Ovary (tissue), 9 donors: ENCODE results near the gene SAXO2. TPM values are rescaled to one million over a fixed set of nuclear protein-coding genes. Genes with fewer than 3 reads are reported as not detected.
"Not testable (repeated sequence)": the region's sequence is repeated elsewhere in the genome, so short reads cannot be mapped to it uniquely, and the experiment has no call there.

Experiments
- DNase-seq, 5 donors: peaks; one replicate each; pipeline ENCODE4 v3.0.0-alpha.2; 2019 to 2020
- H3K27ac ChIP-seq, 2 donors: fragments of 200-600 bp; one replicate each; pipeline versions ENCODE4 v1.5.1 to v1.8.0; 2019 to 2022
- H3K27me3 ChIP-seq: fragments of 200-600 bp; one replicate; pipeline ENCODE4 v1.8.0; 2022
- H3K36me3 ChIP-seq: fragments of 200-600 bp; sonication (generic); one replicate; pipeline ENCODE4 v1.5.1; 2019
- H3K4me1 ChIP-seq: one replicate; pipeline ENCODE4 v1.8.1; 2013; ENCODE audit warnings: mild to moderate bottlenecking, moderate library complexity; ENCODE audit not compliant: insufficient read depth
- H3K4me3 ChIP-seq: fragments of 200-600 bp; sonication (generic); one replicate; pipeline ENCODE4 v1.5.1; 2017
- H3K9me3 ChIP-seq, 2 donors: fragments of 200-600 bp in 1 of 2; sonication (generic) in 1 of 2; one replicate each; pipeline versions ENCODE4 v1.5.1 to v1.8.1; 2013 to 2019; ENCODE audit warnings: mild to moderate bottlenecking in 1 of 2, moderate library complexity in 1 of 2
- EP300 ChIP-seq: sonication (generic); formaldehyde crosslinking; IDR thresholded peaks from one replicate; pipeline ENCODE4 v1.6.1; 2017; ENCODE audit warnings: antibody characterized with exemption
- POLR2A ChIP-seq: fragments of 450-650 bp; IDR thresholded peaks from one replicate; pipeline ENCODE4 v1.6.1; 2017; ENCODE audit warnings: antibody characterized with exemption, mild to moderate bottlenecking, moderate library complexity
- WGBS, 3 donors: extraction: QIAGEN DNeasy Blood & Tissue Kit in 1 of 3; methylation state at CpG; one replicate each; pipeline versions ENCODE4 v1.1.5 to v1.1.7; 2013 to 2017; 5-methylcytosine and 5-hydroxymethylcytosine counted together
- intact Hi-C, 4 donors: fragments of 100-400 bp; cut with DNase I; formaldehyde crosslinking; loops; one replicate each; pipeline versions ENCODE4 v1.11.0 to v1.15.1; 2022 to 2023
- polyA plus RNA-seq, 2 donors: library from polyadenylated mRNA; stranded (reverse); fragments of 200-250 nt in 1 of 2; fragments of 350-450 nt in 1 of 2; fragmentation: Illumina TruSeq in 1 of 2; extraction: RNeasy Lipid Tissue Mini Kit (QIAGEN cat#74804) in 1 of 2; gene quantifications; one replicate each; pipeline ENCODE4 v1.2.3, GENCODE V29; 2013 to 2014
- total RNA-seq, 7 donors: library from RNA; depleted of rRNA in 2 of 7; stranded (reverse); fragments of >200 nt in 2 of 7; fragmentation: NEBNext Ultra II Directional in 3 of 7; extraction: Animal tissue kit (Norgen Biotek cat#: 25700) in 3 of 7; gene quantifications; one replicate each; pipeline versions ENCODE4 v1.1.0 to v1.2.4, GENCODE V29; 2016 to 2023
- TF ChIP-seq, protein P1 (sequence below), 3 donors: fragments of 450-650 bp in 2 of 3; fragments of 200-600 bp in 1 of 3; IDR thresholded peaks; one replicate each; pipeline versions ENCODE4 v1.5.1 to v1.8.0; 2016 to 2022; ENCODE audit warnings: antibody characterized with exemption in 3 of 3, mild to moderate bottlenecking in 1 of 3
- donor health status: DM: no; HTN: no; CAD: no; lungs with moderate emphysema.
- donor health status: DM: no; HTN: no; CAD: no.
- donor health status: Bipolar disorder and iron deficiency.
- donor health status: DM: yes; HTN: yes; CAD: no.
- donor health status: DM: no; HTN: no; CAD: no.
- donor health status: DM: yes; HTN: yes; CAD: no.

Gene SAXO2
- total and polyA plus RNA-seq, 9 donors = 0.55 to 38.4 (median 4.2) TPM

DNA sequence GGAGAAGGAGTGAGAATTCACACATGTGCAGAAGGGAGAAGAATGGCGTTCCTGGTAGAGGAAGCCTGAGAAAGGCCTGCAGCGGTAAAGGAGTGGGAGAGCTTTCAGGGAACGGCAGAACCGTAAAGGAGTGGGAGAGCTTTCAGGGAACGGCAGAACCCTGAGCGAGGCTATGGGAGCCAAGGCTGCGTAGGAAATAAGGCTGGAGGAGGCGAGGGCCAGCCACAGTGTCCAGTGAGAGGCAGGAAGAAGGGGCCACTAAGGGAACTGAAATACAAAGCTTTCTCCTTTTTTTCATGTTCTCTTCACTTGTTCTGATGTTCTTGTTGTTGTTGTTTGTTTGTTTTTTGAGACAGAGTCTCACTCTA, 45.1 kb downstream of the SAXO2 start:
- 72 to 89% (median 76%) methylated on average over 6 to 8 of the region's 8 CpGs for WGBS, 3 donors
- intact Hi-C loops = no loop called here
- TF ChIP-seq EP300 (no peak), POLR2A (no peak)
- TF ChIP-seq, protein P1, sequence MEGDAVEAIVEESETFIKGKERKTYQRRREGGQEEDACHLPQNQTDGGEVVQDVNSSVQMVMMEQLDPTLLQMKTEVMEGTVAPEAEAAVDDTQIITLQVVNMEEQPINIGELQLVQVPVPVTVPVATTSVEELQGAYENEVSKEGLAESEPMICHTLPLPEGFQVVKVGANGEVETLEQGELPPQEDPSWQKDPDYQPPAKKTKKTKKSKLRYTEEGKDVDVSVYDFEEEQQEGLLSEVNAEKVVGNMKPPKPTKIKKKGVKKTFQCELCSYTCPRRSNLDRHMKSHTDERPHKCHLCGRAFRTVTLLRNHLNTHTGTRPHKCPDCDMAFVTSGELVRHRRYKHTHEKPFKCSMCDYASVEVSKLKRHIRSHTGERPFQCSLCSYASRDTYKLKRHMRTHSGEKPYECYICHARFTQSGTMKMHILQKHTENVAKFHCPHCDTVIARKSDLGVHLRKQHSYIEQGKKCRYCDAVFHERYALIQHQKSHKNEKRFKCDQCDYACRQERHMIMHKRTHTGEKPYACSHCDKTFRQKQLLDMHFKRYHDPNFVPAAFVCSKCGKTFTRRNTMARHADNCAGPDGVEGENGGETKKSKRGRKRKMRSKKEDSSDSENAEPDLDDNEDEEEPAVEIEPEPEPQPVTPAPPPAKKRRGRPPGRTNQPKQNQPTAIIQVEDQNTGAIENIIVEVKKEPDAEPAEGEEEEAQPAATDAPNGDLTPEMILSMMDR (IDR thresholded peaks at IDR 0.05) = no peak
- Histone ChIP-seq H3K27ac (no peak overlapping the region), H3K27me3 (no peaks in the 10 kb centered on the region), H3K4me3 (no peak overlapping the region), H3K9me3 (no peaks in the 10 kb centered on the region), H3K4me1 (no peaks in the 10 kb centered on the region), H3K36me3 (no peaks in the 10 kb centered on the region)
- DNase-seq = no peak

DNA sequence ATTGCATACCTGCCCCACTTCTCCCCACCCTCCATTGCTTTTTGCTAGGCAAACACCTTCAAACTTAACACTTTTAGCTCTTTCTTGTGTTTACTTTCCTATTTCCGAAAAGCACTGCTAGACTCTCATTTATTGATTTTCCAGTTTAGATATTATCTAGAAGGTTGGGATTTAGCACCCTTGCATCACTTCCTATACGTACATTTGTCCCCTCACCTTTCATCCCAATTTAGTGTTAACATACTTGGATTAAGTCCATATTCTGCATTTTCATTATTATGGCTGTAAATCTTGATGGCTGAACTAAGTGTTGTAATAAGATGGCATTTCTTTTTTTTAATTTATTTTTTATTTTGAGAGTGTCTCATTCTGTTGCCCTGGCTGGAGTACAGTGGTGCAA, 47.2 kb downstream of the SAXO2 start:
- H3K27ac ChIP-seq = no peak overlapping the region
- no peak overlapping the region for H3K4me3 ChIP-seq
- H3K9me3 ChIP-seq = no peaks in the 10 kb centered on the region
- no peaks in the 10 kb centered on the region for H3K36me3 ChIP-seq
- WGBS, 3 donors = 82 to 88% (median 85%) methylated on average over 2 of the region's 2 CpGs
- intact Hi-C loops = no loop called here
- no peaks in the 10 kb centered on the region for H3K4me1 ChIP-seq
- TF ChIP-seq, protein P1 (IDR thresholded peaks at IDR 0.05) = no peak
- TF ChIP-seq EP300 (no peak), POLR2A (no peak)
- DNase-seq = no peak
- no peaks in the 10 kb centered on the region for H3K27me3 ChIP-seq

DNA sequence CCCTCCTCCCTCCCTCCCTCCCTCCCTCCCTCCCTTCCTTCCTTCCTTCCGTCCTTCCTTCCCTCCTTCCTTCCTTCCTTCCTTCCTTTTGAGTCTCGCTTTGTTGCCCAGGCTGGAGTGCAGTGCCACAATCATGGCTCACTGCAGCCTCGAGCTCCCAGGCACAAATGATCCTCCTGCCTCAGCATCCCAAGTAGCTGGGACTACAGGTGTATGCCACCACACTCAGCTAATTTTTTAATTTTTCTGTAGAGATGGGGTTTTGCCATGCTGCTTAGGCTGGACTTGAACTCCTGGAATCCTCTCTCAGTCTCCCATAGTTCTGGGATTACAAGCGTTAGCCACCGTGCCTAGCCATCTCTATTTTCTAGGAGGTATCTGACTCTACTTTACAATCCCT, 48.7 kb downstream of the SAXO2 start:
- H3K4me3 ChIP-seq, H3K27ac ChIP-seq, H3K27me3 ChIP-seq, H3K9me3 ChIP-seq, H3K36me3 ChIP-seq, intact Hi-C loops, H3K4me1 ChIP-seq, DNase-seq: not testable (repeated sequence)
- 77 to 88% (median 86%) methylated on average over 5 of the region's 5 CpGs for WGBS, 3 donors

DNA sequence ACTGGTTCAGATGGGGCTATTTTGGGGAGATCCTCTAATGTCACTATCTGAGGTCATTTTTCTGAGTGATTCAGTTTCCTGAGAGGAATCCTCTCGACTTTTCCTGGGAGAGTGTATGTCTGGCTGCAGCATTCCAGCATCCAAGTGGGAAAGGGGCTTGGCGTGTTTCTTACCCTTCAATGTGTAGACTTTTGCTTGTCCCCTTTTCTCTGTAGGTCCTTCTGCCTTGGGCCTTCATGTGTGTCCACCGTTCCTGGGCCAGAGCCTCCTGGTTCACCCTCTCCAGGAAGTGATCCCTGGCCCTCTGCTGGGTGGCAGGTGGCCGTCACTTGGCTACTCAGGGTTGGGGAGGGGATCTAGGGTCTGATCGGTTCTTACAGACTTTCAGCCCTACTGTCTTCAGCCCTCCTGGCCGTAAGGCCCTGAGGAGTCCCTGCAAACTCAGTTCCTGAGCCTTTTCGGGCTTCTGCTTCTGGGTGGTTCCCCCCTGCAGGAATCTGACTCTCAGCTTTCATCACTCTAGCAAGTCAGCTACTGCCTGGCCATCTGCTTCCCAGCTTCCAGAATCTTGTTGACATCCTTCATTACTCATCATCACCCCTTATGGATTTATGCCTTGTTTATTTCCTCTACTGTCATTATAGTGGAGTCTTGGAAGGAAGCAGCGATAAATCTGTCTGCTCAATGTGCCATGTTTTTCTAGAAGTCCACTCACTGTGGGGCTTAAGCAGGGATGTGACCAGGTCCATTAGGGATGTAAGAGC, 50.1 kb downstream of the SAXO2 start:
- intact Hi-C loops = no loop called here
- DNase-seq = no peak

DNA sequence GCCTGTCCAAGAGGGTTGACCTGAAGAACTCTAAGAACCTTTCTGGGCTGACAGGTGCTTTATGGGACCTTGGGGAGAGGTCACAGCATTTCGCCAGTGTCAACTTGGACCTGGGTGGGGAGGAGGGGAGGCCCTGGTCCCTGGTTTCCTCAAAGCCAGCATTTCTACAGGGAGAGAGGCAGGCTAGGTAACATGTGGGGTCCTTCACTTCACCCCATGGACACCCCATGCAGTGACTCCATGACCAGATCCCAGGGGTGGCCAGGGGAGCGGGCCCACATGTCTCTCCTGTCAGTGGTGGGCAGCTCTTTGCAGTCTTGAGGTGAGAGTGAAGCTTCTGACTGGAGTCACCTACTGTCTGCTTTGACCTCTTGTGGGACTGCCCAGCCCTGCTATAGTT, 50.8 kb downstream of the SAXO2 start:
- no peak for DNase-seq
- Histone ChIP-seq H3K36me3 (no peaks in the 10 kb centered on the region), H3K4me1 (no peaks in the 10 kb centered on the region), H3K27ac (no peak overlapping the region), H3K9me3 (no peaks in the 10 kb centered on the region), H3K4me3 (no peak overlapping the region), H3K27me3 (no peaks in the 10 kb centered on the region)
- WGBS, 3 donors = 91 to 99% (median 95%) methylated on average over 2 of the region's 2 CpGs
- intact Hi-C loops = no loop called here
- TF ChIP-seq POLR2A = no peak
- TF ChIP-seq EP300 = no peak
- TF ChIP-seq, protein P1 (IDR thresholded peaks at IDR 0.05) = no peak

More for the DNA sequence above, 50.1 kb downstream of the SAXO2 start:
- TF ChIP-seq, protein P1 (IDR thresholded peaks at IDR 0.05) = no peak
- TF ChIP-seq EP300 (no peak), POLR2A (no peak)
- Histone ChIP-seq H3K4me1 (no peaks in the 10 kb centered on the region), H3K4me3 (no peak overlapping the region), H3K36me3 (no peaks in the 10 kb centered on the region), H3K27me3 (no peaks in the 10 kb centered on the region), H3K27ac (no peak overlapping the region), H3K9me3 (no peaks in the 10 kb centered on the region)
- 66 to 81% (median 67%) methylated on average over 7 to 8 of the region's 8 CpGs for WGBS, 3 donors

DNA sequence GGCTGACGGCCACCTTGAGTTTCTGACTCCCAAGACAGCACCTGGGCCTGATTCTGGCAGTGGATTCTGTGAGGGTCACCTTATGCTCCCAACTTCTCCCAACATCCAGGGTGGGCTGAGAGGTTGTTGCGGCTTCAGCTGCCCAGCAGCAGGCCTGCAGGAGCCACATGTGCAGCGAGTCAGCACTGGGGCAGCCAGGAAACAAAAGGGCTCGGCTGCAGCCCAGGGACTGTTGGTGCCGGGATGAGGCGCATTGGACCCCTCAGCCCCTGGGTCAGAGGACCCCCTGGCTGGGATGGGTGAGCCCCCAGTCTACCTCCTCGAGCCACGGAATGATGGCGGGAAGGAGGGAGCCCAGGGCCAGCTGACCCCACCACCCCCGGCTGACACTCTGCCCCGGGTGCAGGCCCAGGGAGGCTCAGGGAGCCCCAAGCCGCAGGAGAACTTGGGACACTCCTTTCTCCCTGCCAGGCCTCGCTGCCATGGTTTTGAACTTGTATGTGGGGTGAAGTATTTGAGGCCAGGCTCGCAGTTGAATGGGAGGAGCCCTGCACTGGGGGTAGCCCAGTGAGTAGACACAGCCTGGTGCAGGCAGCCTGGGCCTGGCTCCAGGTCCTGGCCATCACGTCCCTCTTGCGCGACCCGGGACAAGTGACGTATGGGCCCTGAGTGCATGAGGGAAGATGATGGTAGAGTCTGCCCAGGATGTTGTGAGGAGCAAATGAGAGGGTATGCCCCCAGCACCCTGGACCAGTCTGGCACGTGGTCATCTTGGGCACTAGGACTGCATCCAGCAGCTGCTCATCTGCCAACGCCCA, 51.5 kb downstream of the SAXO2 start:
- intact Hi-C loops, H3K9me3 ChIP-seq, H3K36me3 ChIP-seq, H3K4me3 ChIP-seq, H3K27me3 ChIP-seq, H3K4me1 ChIP-seq, H3K27ac ChIP-seq, DNase-seq: not testable (repeated sequence)
- 85 to 87% (median 87%) methylated on average over 21 of the region's 21 CpGs for WGBS, 3 donors
